HG03460 (cell line): ENCODE results near the gene TMED6.
"Not testable (repeated sequence)": the region's sequence is repeated elsewhere in the genome, so short reads cannot be mapped to it uniquely, and the experiment has no call there.

Experiments
- ATAC-seq: cut with Tn5 transposase; IDR thresholded peaks from one replicate; pipeline ENCODE4 v1.9.1; 2021; ENCODE audit not compliant: unreplicated experiment

The TMED6 gene

DNA sequence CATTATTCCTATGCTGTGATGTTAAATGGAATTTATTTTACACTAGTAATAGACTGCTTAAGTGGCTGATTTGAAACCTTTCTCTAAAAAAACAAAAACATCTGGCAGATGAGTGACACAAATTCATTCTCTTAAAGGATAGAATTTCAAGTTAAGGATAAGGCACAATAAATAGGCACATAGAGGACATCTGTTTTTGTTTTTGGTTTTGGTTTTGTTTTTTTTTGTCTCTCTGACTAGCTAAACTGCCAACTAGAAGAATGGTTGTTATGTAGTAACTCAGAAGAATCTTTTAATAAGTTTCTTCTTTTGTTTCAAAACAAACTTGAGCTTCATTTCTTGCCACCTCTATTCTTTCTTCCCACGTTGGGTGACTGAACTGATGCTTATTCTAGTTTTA is 45.6 kb downstream of the TMED6 start:
- ATAC-seq, result no peak

DNA sequence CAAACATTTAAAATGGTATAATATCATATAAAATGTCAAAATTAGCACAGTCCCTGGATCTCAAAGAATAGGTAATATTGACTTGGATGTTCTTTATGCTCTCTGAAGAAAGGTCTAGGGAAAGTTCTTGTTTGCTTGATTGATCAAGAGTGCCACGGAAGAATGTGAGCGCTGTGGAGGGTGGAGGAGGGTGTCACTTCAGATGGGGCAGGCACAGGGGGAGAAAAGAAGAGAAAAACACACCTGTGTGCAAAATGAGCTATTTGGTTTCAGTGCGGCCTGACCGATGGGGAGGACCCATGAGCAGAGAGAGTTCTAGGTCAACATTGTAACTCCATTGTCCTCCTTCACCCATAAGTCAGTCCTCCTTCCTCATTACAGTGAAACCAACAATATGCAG is 49.3 kb downstream of the TMED6 start:
- ATAC-seq, result no peak

DNA sequence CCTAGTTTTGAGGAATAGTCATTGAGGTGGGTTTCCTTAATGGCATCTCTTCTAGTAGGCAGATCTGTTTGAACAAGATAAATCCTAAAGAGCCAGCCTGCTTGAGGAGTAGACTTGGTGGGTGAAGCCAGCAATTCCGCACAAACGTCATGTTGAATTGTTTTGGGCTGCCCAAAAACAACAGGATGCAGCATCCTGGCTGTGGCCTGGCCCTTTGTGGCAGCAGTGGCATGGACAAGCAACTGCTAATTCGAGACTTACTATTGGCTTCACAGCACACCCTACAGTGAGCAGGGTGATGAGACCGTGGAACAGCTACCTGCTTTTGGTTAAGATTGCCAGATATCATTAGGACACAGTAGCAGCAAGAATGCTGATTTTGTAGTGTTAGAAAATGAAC is 49.7 kb downstream of the TMED6 start:
- no peak for ATAC-seq

DNA sequence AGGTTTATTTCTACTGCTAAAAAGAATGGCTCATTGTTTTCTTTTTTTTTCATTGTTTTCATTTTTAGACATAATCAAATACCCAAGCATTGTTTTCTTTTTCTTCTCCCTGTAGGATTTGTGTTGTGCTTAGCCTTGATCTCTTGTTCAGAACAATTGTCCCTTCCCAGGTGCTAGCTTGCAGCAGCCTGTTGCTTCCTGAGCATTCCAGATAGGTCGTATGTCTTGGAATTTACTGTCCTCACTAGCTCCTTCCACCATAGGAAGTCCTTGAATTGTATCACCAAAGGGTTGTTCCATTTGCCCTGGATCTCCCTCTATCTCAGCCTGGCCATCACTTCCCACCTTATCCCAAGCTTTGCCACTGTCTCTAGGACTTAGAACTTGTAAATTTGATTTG is 50.4 kb downstream of the TMED6 start:
- no peak for ATAC-seq

DNA sequence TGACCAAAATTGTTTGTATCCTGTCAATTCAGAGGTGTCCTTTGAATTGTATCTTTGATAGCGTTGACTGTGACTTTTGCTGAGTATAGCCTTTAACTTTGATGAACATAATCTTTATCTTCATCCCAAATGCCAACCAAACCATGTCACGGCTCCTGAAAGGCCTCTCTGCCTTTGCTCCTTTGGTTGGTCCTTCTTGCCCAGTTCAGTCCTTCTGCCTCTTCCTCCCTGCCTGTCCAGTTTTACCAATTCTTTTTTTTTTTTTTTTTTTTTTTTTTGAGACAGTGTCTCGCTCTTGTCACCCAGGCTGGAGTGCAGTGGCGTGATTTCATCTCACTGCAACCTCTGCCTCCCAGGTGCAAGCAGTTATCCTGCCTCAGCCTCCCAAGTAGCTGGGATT is 53.3 kb downstream of the TMED6 start:
- no peak for ATAC-seq

DNA sequence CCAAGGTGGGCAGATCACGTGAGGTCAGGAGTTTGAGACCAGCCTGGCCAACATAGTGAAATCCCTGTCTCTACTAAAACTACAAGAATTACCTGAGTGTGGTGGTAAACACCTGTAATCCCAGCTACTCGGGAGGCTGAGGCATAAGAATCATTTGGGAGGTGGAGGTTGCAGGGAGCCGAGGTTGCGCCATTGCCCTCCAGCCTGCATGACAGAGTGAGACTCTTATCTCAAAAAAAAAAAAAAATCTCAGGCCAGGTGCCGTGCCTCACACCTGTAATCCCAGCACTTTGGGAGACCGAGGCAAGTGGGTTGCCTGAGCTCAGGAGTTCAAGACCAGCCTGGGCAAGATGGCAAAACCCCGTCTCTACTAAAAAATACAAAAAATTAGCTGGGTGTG is 54.8 kb downstream of the TMED6 start:
- not testable (repeated sequence) for ATAC-seq

DNA sequence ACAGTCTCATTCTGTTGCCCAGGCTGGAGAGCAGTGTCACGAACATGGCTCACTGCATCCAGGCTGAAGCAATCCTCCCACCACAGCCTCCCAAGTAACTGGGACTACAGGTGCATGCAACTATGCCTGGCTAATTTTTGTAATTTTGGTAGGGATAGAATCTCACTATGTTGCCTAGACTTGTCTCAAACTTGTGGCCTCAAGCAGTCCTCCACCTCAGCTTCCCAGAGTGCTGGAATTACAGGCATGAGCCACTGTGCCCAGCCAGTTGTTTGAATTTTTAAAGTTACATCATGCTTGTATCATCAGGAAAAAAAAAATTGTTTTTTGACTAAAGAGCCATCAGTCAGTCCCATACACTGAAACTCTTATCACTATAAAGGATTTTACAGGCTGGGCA is 57.5 kb downstream of the TMED6 start:
- no peak for ATAC-seq

DNA sequence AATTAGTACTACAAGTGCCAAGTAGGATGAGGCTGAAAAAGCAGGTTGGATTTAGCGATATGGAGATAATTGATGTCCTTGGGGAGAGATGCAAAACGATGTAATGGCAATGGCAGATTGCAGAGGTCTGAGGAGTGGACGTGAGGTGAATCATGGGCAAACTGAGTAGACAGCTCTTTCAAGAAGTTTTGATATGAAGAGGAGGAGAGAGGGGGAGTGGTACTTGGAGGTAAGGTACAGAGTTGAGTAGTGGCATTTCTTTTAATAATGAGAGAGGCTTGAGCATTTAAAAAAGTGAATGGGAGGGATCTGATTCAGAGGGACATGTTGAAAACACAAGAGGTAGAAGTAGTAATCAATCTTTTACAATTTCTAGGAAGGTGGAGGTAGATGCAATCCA is 58.2 kb downstream of the TMED6 start:
- no peak for ATAC-seq
